GM12892 (cell line): Measurements from ENCODE around the gene SNX4.

ENCODE experiments used
- POLR2A ChIP-seq: IDR thresholded peaks from 2 replicates; pipeline ENCODE4 v1.6.1; 2011; ENCODE audit warnings: low read depth, low read length, control low read depth
- POLR2AphosphoS5 ChIP-seq: IDR thresholded peaks from 2 replicates; pipeline ENCODE4 v1.6.1; 2011; ENCODE audit warnings: low read depth, low read length, control low read depth
- TAF1 ChIP-seq: IDR thresholded peaks from 2 replicates; pipeline ENCODE4 v1.6.1; 2011; ENCODE audit warnings: low read depth, mild to moderate bottlenecking, control low read depth, low read length, borderline replicate concordance

GRCh38 chr3:125552401-125552800 lies 32.4 kb upstream of the SNX4 start:
- TF ChIP-seq POLR2AphosphoS5 = no peak
- TF ChIP-seq POLR2A = no peak
- TF ChIP-seq TAF1 = no peak
